SK-N-MC (cell line): ENCODE measurements around the gene OFD1.

ENCODE experiments used
- EZH2 ChIP-seq: fragments of 200-600 bp; sonication (generic); IDR thresholded peaks from one replicate; pipeline ENCODE4 v1.6.1; 2017; ENCODE audit warnings: antibody characterized with exemption
- FOXP2 ChIP-seq: optimal IDR thresholded peaks from 2 replicates; pipeline ENCODE3; 2011; ENCODE audit warnings: mild to moderate bottlenecking, moderate library complexity; ENCODE audit not compliant: insufficient read depth; ENCODE audit errors: extremely low read length, control extremely low read depth
- POLR2AphosphoS5 ChIP-seq: IDR thresholded peaks from 2 replicates; pipeline ENCODE4 v1.6.1; 2012; ENCODE audit warnings: mild to moderate bottlenecking, low read depth, low read length, borderline replicate concordance

DNA sequence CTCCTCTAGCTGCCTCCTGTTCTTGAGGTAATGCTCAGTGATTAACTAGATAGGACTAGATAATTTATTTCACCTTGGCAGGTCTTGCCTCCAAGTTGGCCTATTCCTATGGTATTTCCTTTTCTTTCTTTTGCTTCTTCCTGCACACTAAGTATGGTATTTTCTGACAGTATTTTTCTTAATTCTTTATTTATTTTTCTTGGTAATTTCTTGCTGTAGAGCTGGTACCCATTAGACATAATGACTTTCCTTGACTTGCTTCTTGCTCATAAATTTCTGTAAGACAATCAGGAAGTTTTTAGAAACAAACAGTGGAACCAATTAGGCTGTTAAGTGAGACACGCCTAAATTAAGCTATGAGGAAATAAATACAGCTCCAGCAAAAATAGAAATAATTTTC lies 36.1 kb upstream of the OFD1 start:
- TF ChIP-seq EZH2 (no peak), POLR2AphosphoS5 (no peak), FOXP2 (no peak)
